ENCODE measurements around the gene IKZF2. TPM values are rescaled to one million over a fixed set of nuclear protein-coding genes. Genes with fewer than 3 reads are reported as not detected.

IKZF2 gene
- total RNA-seq, 1 experiment from 2014 or later = 1.6 TPM

GRCh38 chr2:213091765-213092164, 59.6 kb downstream of the IKZF2 start:
- Histone ChIP-seq H4K20me1 (ENCODE audit: insufficient read depth) (no peaks in the 10 kb centered on the region), H2AFZ (ENCODE audit: low read depth, low read length, poor library complexity, severe bottlenecking) (no peak overlapping the region), H3K79me2 (ENCODE audit: insufficient read depth, low read length) (no peaks in the 10 kb centered on the region), H3K4me1 (ENCODE audit: control insufficient read depth in 1 of 2, insufficient read depth in 2 of 2, low read length in 2 of 2) (no peaks in the 10 kb centered on the region), H3K4me2 (ENCODE audit: low read length) (no peak overlapping the region), H3K9ac (ENCODE audit: low read length) (no peak overlapping the region), H3K27ac (ENCODE audit: low read depth, low read length) (no peak overlapping the region), H3K27me3 (ENCODE audit: insufficient read depth, low read length) (no peaks in the 10 kb centered on the region), H3K36me3 (ENCODE audit: control insufficient read depth in 1 of 2, insufficient read depth in 2 of 2, low read length in 2 of 2) (no peaks in the 10 kb centered on the region), H3K9me3 (ENCODE audit: control insufficient read depth in 1 of 2, insufficient read depth in 1 of 2, low read depth in 1 of 2, low read length in 2 of 2) (no peaks in the 10 kb centered on the region), H3K9me2 (ENCODE audit: insufficient read depth) (no peaks in the 10 kb centered on the region), H3K4me3 (replicated peaks in 1 of 2; ENCODE audit: low read depth in 1 of 2, low read length in 2 of 2) (no peak overlapping the region)
- BruUV-seq (replicated peaks) = no TSS peak
- ChIA-PET RAD21 (ENCODE audit: low non-redundant PET in 1 of 2, low total read pairs in 2 of 2, uncharacterized antibody in 2 of 2, unreplicated experiment in 2 of 2) (no interaction called here), POLR2A (no interaction called here), CTCF (no interaction called here)
- intact Hi-C loops (cut with micrococcal nuclease) = no loop called here
- TF ChIP-seq ZFX (IDR thresholded peaks at IDR 0.05) = no peak
- TF ChIP-seq POLR2AphosphoS5 (IDR thresholded peaks at IDR 0.05; ENCODE audit: low read depth, low read length) = no peak
- TF ChIP-seq EGR1 (IDR thresholded peaks at IDR 0.05; ENCODE audit: low read depth) = no peak
- no peak for TF ChIP-seq CEBPB (IDR thresholded peaks at IDR 0.05; ENCODE audit: low read depth)
- TF ChIP-seq TCF7L2 (IDR thresholded peaks at IDR 0.05; ENCODE audit: borderline replicate concordance, extremely low read depth, insufficient read depth, insufficient read length) = no peak
- TF ChIP-seq CBX3 (IDR thresholded peaks at IDR 0.05; ENCODE audit: low read depth) = no peak
- TF ChIP-seq RAD21 (IDR thresholded peaks at IDR 0.05; ENCODE audit: low read depth) = no peak
- ATAC-seq (no peak), DNase-seq (ENCODE audit: low read depth, low spot score) (no peak)

GRCh38 chr2:213090772-213091171, 60.6 kb downstream of the IKZF2 start:
- Histone ChIP-seq H4K20me1 (ENCODE audit: insufficient read depth) (no peaks in the 10 kb centered on the region), H3K4me3 (replicated peaks in 1 of 2; ENCODE audit: low read depth in 1 of 2, low read length in 2 of 2) (no peak overlapping the region), H3K9me2 (ENCODE audit: insufficient read depth) (no peaks in the 10 kb centered on the region), H3K36me3 (ENCODE audit: control insufficient read depth in 1 of 2, insufficient read depth in 2 of 2, low read length in 2 of 2) (no peaks in the 10 kb centered on the region), H3K79me2 (ENCODE audit: insufficient read depth, low read length) (no peaks in the 10 kb centered on the region), H3K4me2 (ENCODE audit: low read length) (no peak overlapping the region), H3K9me3 (ENCODE audit: control insufficient read depth in 1 of 2, insufficient read depth in 1 of 2, low read depth in 1 of 2, low read length in 2 of 2) (no peaks in the 10 kb centered on the region), H3K27me3 (ENCODE audit: insufficient read depth, low read length) (no peaks in the 10 kb centered on the region), H2AFZ (ENCODE audit: low read depth, low read length, poor library complexity, severe bottlenecking) (no peak overlapping the region), H3K4me1 (ENCODE audit: control insufficient read depth in 1 of 2, insufficient read depth in 2 of 2, low read length in 2 of 2) (no peaks in the 10 kb centered on the region), H3K9ac (ENCODE audit: low read length) (no peak overlapping the region), H3K27ac (ENCODE audit: low read depth, low read length) (no peak overlapping the region)
- no peak for DNase-seq (ENCODE audit: low read depth, low spot score)
- no peak for TF ChIP-seq YY1 (IDR thresholded peaks at IDR 0.05; ENCODE audit: extremely low read depth, insufficient replicate concordance, low read depth, low read length)
- no peak for TF ChIP-seq REST (IDR thresholded peaks at IDR 0.05; ENCODE audit: low read depth)
- TF ChIP-seq POLR2A (IDR thresholded peaks at IDR 0.05; ENCODE audit: borderline replicate concordance, extremely low read depth, insufficient read depth, insufficient read length) = no peak
- TF ChIP-seq SIN3A (IDR thresholded peaks at IDR 0.05; ENCODE audit: low read depth) = no peak
- no peak for TF ChIP-seq ELF1 (IDR thresholded peaks at IDR 0.05; ENCODE audit: borderline replicate concordance, low read depth)
- TF ChIP-seq FOSL1 (IDR thresholded peaks at IDR 0.05; ENCODE audit: low read depth) = no peak
- no peak for TF ChIP-seq TCF7L2 (IDR thresholded peaks at IDR 0.05; ENCODE audit: borderline replicate concordance, extremely low read depth, insufficient read depth, insufficient read length)
- TF ChIP-seq ZNF274 (IDR thresholded peaks at IDR 0.05; ENCODE audit: low read depth, low read length) = no peak
- TF ChIP-seq JUND (IDR thresholded peaks at IDR 0.05) = no peak
- no peak for TF ChIP-seq CTCF (IDR thresholded peaks at IDR 0.05 in 2 of 3, conservative IDR thresholded peaks at IDR 0.05 in 1 of 3; ENCODE audit: borderline replicate concordance in 1 of 3, insufficient read depth in 1 of 3, low read depth in 2 of 3, low read length in 2 of 3)
- no peak for TF ChIP-seq RAD21 (IDR thresholded peaks at IDR 0.05; ENCODE audit: low read depth)
- ChIA-PET RAD21 (ENCODE audit: low non-redundant PET in 1 of 2, low total read pairs in 2 of 2, uncharacterized antibody in 2 of 2, unreplicated experiment in 2 of 2) (no interaction called here), CTCF (no interaction called here), POLR2A (no interaction called here)
- intact Hi-C loops (cut with micrococcal nuclease) = no loop called here
- ATAC-seq = no peak
- BruUV-seq (replicated peaks) = no TSS peak
